ENCODE results near the gene GXYLT2.

DNA sequence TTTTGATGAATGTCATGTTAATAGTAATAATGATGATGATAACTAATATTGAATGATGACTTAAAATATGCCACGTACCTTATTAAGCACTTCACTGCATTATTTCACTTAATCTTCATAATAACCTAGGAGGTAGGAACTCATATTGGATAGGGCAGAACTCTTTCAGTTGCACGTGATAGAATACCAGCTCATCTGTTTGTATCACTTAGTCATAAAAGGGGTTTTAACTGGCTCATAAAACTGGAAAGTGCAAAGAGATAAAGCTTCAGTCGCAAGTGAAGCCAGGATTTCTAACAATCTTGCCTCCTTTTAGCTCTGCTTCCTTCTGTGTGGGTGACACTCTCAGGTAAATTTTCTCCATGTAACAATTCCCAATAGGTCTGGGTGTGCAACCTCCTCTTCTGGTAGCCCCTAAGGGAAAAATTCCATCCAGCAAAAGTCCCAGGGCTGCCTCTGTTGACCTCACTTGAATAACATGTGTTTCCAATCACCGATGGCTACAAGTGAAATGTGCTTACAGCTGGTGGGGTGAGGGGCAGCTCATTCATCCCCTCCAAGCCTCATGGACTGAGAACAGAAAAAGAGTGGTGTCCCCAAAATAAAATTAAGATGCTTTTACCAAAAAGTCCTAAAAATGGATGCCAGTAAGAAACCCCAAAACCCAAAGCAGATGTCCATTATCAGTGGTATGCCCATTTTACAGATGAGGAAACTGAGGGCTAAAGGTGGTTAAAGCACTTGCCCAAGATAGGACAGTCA lies 9.3 kb downstream of the GXYLT2 start:
- TF ChIP-seq, protein P1, sequence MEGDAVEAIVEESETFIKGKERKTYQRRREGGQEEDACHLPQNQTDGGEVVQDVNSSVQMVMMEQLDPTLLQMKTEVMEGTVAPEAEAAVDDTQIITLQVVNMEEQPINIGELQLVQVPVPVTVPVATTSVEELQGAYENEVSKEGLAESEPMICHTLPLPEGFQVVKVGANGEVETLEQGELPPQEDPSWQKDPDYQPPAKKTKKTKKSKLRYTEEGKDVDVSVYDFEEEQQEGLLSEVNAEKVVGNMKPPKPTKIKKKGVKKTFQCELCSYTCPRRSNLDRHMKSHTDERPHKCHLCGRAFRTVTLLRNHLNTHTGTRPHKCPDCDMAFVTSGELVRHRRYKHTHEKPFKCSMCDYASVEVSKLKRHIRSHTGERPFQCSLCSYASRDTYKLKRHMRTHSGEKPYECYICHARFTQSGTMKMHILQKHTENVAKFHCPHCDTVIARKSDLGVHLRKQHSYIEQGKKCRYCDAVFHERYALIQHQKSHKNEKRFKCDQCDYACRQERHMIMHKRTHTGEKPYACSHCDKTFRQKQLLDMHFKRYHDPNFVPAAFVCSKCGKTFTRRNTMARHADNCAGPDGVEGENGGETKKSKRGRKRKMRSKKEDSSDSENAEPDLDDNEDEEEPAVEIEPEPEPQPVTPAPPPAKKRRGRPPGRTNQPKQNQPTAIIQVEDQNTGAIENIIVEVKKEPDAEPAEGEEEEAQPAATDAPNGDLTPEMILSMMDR (IDR thresholded peaks at IDR 0.05; ENCODE audit: low read depth, low read length) = no peak
- no peak for TF ChIP-seq EZH2phosphoT487 (IDR thresholded peaks at IDR 0.05; ENCODE audit: low read depth)

Data from OCI-LY3 (cell line).